ENCODE results near the gene NHLRC4.

GRCh38 chr16:591231-591630 is 24.4 kb downstream of the NHLRC4 start:
- TF ChIP-seq CTCF (IDR thresholded peaks at IDR 0.05), result no peak
- no peak for TF ChIP-seq POLR2A (IDR thresholded peaks at IDR 0.05)

All from stomach (tissue), 4 donors.